T-helper 2 cell treated with Interferon-gamma antibody and Interleukin-4, amounts not matched to agents 5 μg/mL and 100 μg/mL, for 36 hours (primary cell): ENCODE data around the gene AGO1.
A peak's percentile ranks its signal among the peaks of the same experiment; 100 is the strongest.
"Not testable (repeated sequence)": the region's sequence is repeated elsewhere in the genome, so short reads cannot be mapped to it uniquely, and the experiment has no call there.

ENCODE experiments used
- DNase-seq: peaks from one replicate; pipeline ENCODE4 v3.0.0; 2021; ENCODE audit warnings: low spot score
- H3K27ac Mint-ChIP-seq: one replicate; pipeline ENCODE4 v1.8.0; 2021; ENCODE audit warnings: mild to moderate bottlenecking, mixed read lengths
- H3K27me3 Mint-ChIP-seq: one replicate; pipeline ENCODE4 v1.8.0; 2021; ENCODE audit warnings: low read depth, mixed read lengths
- H3K36me3 Mint-ChIP-seq: one replicate; pipeline ENCODE4 v1.8.0; 2021; ENCODE audit warnings: low read depth, mixed read lengths
- H3K4me1 Mint-ChIP-seq: one replicate; pipeline ENCODE4 v1.8.0; 2021; ENCODE audit warnings: low read depth, mixed read lengths
- H3K4me3 Mint-ChIP-seq: one replicate; pipeline ENCODE4 v1.8.0; 2022; ENCODE audit warnings: mild to moderate bottlenecking, moderate library complexity, mixed read lengths
- H3K9me3 Mint-ChIP-seq: one replicate; pipeline ENCODE4 v1.8.0; 2021; ENCODE audit warnings: mixed read lengths

Gene AGO1

DNA sequence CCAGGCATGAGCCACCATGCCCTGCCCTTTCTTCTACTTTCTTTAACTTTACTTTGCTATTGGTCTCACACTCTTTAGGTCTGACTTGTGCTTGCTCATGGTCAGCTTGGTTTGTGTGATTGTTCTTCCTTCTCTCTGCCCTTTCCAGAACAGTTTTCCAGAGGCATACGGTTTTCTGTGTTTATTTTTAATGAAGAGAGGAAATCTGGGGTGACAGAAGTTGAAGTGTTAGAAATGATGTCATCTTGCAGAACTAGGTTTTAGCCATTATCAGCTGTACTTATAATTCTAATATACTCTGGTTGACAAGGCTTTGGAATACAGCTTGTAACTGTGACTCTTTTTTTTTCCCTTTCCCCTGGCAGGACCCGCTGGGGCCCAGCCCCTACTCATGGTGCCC lies 62.3 kb downstream of the AGO1 start:
- DNase-seq: no peak
- H3K27ac Mint-ChIP-seq: no peak overlapping the region

DNA sequence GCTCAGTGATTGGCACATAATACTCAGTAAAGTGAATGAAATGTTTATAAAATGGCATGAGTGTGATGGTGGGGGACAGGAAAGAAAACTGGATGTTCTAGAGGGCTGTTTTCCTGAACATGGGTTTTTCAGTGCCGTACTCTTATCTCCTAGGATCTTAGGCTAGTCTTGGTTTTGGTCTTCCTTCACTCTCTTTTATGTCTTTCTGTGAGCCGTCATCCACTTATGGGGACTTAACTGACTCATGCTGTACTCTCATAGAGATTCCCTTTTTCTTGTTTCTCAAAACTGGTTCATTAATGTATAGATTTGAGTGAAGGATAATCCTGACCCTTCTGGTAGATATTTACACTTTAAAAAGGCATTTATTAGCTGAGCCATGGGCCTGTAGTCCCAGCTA lies 64.5 kb downstream of the AGO1 start:
- DNase-seq: peak; percentile 23
- Mint-ChIP-seq H3K9me3 (no peaks in the 10 kb centered on the region), H3K36me3 (peaks cover 20% of the 10 kb centered on the region), H3K27ac (peak overlapping the region; percentile 42), H3K27me3 (no peaks in the 10 kb centered on the region), H3K4me1 (peaks cover 30% of the 10 kb centered on the region), H3K4me3 (peak overlapping the region; percentile 27)

More for the DNA sequence above, 62.3 kb downstream of the AGO1 start:
- H3K36me3 Mint-ChIP-seq: peaks cover 25% of the 10 kb centered on the region
- no peaks in the 10 kb centered on the region for H3K27me3 Mint-ChIP-seq
- H3K4me1 Mint-ChIP-seq: peaks cover 47% of the 10 kb centered on the region
- H3K4me3 Mint-ChIP-seq: no peak overlapping the region
- H3K9me3 Mint-ChIP-seq: no peaks in the 10 kb centered on the region

DNA sequence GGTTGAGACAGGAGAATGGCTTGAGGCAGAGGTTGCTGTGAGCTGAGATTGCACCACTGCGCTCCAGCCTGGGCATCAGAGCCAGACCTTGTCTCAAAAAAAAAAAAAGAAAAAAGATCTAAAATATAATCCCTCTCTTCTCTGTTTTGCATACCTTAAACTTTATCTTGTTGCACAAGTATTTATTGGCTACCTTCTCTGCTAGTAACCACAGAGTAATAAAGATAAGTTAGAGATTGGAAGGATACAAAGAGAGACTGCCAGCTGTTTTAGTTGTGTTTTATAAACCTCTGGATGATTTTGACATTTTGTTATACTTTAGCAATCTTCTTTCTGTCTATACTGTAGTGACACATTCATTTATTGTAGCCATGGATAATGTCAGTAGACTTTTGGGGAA lies 75.5 kb downstream of the AGO1 start:
- peaks cover 5% of the 10 kb centered on the region for H3K36me3 Mint-ChIP-seq
- H3K27ac Mint-ChIP-seq: no peak overlapping the region
- H3K9me3 Mint-ChIP-seq: no peaks in the 10 kb centered on the region
- H3K4me1 Mint-ChIP-seq: peaks cover 2% of the 10 kb centered on the region
- no peaks in the 10 kb centered on the region for H3K27me3 Mint-ChIP-seq
- H3K4me3 Mint-ChIP-seq: no peak overlapping the region
- DNase-seq: no peak

DNA sequence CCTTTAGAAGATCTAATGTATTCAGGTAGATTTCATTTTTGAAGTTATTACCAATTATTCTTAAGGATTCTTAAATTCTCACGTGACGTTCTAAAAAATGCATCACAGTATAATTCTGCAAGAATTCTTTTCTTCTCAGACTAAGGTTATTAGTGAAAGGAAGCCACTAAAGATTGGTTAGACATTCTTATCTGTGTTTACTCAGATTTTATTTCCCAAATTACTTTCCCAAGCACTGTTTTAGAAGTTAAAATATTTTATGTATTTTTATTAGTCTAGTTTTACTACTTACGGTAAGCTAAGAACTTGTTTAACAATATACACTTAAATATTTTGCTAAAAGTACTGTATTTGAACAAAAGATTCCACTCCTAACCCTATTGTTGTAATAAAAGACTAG lies 76.3 kb downstream of the AGO1 start:
- DNase-seq: no peak
- Mint-ChIP-seq H3K36me3 (peaks cover 5% of the 10 kb centered on the region), H3K27ac (no peak overlapping the region), H3K4me3 (no peak overlapping the region), H3K27me3 (no peaks in the 10 kb centered on the region), H3K9me3 (peaks cover 3% of the 10 kb centered on the region), H3K4me1 (peaks cover 2% of the 10 kb centered on the region)

DNA sequence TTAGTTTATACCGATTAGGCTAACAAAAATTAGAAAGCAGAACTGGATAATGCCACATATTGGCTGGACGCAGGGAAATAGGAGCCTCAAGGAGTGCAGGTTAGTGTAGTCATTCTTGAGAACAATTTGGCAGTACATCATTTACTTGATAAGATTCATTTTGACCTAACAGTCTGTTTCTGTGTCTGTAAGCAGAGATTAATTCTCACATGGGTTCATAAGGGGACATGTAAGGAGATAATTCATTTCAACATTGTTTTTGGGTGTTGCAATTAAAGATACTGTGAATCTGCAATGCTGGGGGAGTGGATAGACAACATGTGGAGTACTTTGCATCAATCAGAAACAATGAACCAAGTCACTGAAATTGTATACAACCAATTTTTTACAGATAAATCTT lies 79.9 kb downstream of the AGO1 start:
- no peak overlapping the region for H3K4me3 Mint-ChIP-seq
- H3K9me3 Mint-ChIP-seq: peaks cover 3% of the 10 kb centered on the region
- H3K4me1 Mint-ChIP-seq: peaks cover 2% of the 10 kb centered on the region
- H3K27me3 Mint-ChIP-seq: no peaks in the 10 kb centered on the region
- no peak overlapping the region for H3K27ac Mint-ChIP-seq
- peaks cover 3% of the 10 kb centered on the region for H3K36me3 Mint-ChIP-seq
- DNase-seq: no peak

DNA sequence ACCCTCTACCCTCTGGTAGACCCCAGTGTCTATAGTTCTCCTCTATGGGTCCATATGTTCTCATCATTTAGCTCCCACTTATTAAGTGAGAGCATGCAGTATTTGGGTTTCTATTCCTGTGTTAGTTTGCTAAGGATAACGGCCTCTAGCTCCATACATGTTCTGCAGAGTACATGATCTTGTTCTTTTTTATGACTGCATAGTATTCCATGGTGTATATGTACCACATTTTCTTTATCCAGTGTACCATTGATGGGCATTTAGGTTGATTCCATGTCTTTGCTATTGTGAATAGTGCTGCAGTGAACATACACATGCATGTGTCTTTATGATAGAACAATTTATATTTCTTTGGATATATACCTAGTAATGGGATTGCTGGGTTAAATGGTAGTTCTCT lies 81.3 kb downstream of the AGO1 start:
- not testable (repeated sequence) for H3K27ac Mint-ChIP-seq, DNase-seq, H3K27me3 Mint-ChIP-seq, H3K4me3 Mint-ChIP-seq, H3K9me3 Mint-ChIP-seq, H3K4me1 Mint-ChIP-seq
- H3K36me3 Mint-ChIP-seq: peaks cover 13% of the 10 kb centered on the region

DNA sequence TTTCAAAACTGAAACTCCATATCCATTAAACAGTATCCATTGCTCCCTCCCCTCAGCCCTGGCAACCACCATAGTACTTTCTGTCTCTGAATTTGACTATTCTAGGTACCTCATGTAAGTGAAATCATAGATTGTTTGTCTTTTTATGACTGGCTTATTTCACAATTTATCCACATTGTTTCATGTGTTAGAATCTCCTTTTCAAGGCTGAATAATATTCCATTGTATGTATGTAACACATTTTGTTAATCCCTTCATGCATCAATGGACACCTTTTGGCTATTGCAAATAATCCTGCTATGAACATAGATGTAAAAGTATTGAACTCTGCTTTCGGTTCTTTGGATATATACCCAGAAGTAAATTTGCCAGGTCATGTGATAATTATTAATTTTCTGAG lies 85.4 kb downstream of the AGO1 start:
- peaks cover 3% of the 10 kb centered on the region for H3K9me3 Mint-ChIP-seq
- H3K4me3 Mint-ChIP-seq: no peak overlapping the region
- H3K27ac Mint-ChIP-seq: no peak overlapping the region
- H3K4me1 Mint-ChIP-seq: no peaks in the 10 kb centered on the region
- H3K36me3 Mint-ChIP-seq: peaks cover 25% of the 10 kb centered on the region
- no peaks in the 10 kb centered on the region for H3K27me3 Mint-ChIP-seq
- DNase-seq: no peak

DNA sequence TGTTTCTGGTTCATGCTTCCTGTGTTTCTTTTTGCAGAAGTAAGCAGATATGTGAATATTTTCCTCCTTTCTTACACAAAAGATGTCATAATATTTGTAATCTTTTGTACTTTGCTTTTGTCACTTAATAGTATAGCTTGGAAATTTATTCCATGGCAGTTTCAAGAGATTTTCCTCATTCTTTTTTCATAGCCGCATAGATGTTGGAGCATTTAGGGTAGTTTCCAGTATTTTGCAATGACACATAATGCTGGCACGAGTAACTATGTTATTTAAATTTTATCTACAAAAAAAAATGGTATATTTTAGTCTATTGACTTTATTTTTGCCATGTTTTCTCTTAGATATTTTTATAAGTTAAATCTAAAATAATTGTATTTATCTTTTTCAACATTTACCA lies 88.6 kb downstream of the AGO1 start:
- no peak overlapping the region for H3K27ac Mint-ChIP-seq

DNA sequence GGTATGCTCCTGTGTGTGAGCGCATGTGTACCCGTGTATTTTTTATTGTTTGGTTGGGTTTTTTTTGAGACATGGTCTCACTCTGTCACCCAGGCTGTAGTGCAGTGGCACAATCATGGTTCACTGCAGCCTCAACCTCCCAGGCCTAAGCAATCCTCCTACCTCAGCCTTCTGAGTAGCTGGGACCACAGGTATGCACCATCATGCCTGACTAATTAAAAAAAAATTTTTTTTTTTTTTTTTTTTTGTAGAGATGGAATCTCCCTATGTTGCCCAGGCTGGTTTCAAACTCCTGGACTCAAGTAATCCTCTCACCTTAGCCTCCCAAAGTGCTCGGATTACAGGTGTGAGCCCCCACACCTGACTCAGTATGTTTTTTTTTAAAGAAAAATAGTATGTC lies 89.6 kb downstream of the AGO1 start:
- H3K27ac Mint-ChIP-seq, DNase-seq, H3K4me1 Mint-ChIP-seq, H3K27me3 Mint-ChIP-seq, H3K4me3 Mint-ChIP-seq: not testable (repeated sequence)
- peaks cover 11% of the 10 kb centered on the region for H3K9me3 Mint-ChIP-seq
- H3K36me3 Mint-ChIP-seq: peaks cover 47% of the 10 kb centered on the region

More for the DNA sequence above, 88.6 kb downstream of the AGO1 start:
- Mint-ChIP-seq H3K27me3 (no peaks in the 10 kb centered on the region), H3K4me3 (no peak overlapping the region), H3K9me3 (peaks cover 11% of the 10 kb centered on the region), H3K4me1 (peaks cover 1% of the 10 kb centered on the region), H3K36me3 (peaks cover 47% of the 10 kb centered on the region)
- DNase-seq: no peak

DNA sequence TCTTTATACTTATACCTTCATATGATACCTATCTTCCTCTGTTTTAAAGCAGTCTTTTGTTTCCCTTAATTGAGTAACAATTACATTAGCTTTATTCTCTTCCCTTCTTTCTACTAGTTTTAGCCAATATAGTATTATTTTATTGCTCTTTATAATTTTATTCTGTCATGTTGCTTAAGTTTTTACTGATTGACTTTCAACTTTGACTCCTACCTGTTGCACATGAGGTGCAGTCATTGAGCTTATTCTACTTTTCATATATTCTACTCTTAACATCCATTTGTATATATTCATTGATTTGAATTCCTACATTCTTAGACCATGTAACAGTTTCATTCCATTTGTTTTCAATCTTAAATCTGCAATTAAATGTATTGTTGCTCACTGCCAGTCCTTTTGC lies 97.1 kb downstream of the AGO1 start:
- Mint-ChIP-seq H3K4me3 (no peak overlapping the region), H3K27me3 (no peaks in the 10 kb centered on the region), H3K36me3 (peaks cover 30% of the 10 kb centered on the region), H3K27ac (no peak overlapping the region), H3K4me1 (peaks cover 1% of the 10 kb centered on the region), H3K9me3 (no peaks in the 10 kb centered on the region)
- no peak for DNase-seq
